ENCODE results near the gene MAP3K5. TPM values are rescaled to one million over a fixed set of nuclear protein-coding genes. Genes with fewer than 3 reads are reported as not detected.
"Not testable (repeated sequence)": the region's sequence is repeated elsewhere in the genome, so short reads cannot be mapped to it uniquely, and the experiment has no call there.

Gene MAP3K5
- total RNA-seq, 1 donor from 2014 or later, result 18.3 TPM

GRCh38 chr6:136728976-136729515, 63.2 kb downstream of the MAP3K5 start:
- DNase-seq (ENCODE audit: low spot score in 2 of 2) (no peak), FAIRE-seq (no peak)

GRCh38 chr6:136728033-136728939, 64.0 kb downstream of the MAP3K5 start:
- FAIRE-seq, result no peak
- DNase-seq (ENCODE audit: low spot score in 2 of 2), result no peak

- DNase-seq (ENCODE audit: low spot score in 2 of 2), result no peak
- FAIRE-seq, result no peak
These were observed 65.3 kb downstream of the MAP3K5 start for GRCh38 chr6:136726837-136727557.

- DNase-seq (ENCODE audit: low spot score in 2 of 2) (no peak), FAIRE-seq (no peak)
These were observed 67.2 kb downstream of the MAP3K5 start for GRCh38 chr6:136725124-136725523.

- DNase-seq (ENCODE audit: low spot score in 2 of 2) (no peak), FAIRE-seq (no peak)
These were observed 68.5 kb downstream of the MAP3K5 start for GRCh38 chr6:136723780-136724179.

- DNase-seq (ENCODE audit: low spot score in 2 of 2) (no peak), FAIRE-seq (no peak)
These were observed 70.8 kb downstream of the MAP3K5 start for GRCh38 chr6:136721467-136721866.

GRCh38 chr6:136720045-136720770, 72.1 kb downstream of the MAP3K5 start:
- DNase-seq (ENCODE audit: low spot score in 2 of 2) (no peak), FAIRE-seq (no peak)

- no peak for DNase-seq (ENCODE audit: low spot score in 2 of 2)
- FAIRE-seq, result no peak
These were observed 72.8 kb downstream of the MAP3K5 start for GRCh38 chr6:136719280-136720044.

- DNase-seq (ENCODE audit: low spot score in 2 of 2) (no peak), FAIRE-seq (no peak)
These were observed 73.8 kb downstream of the MAP3K5 start for GRCh38 chr6:136718476-136718875.

- FAIRE-seq (no peak), DNase-seq (ENCODE audit: low spot score in 2 of 2) (no peak)
These were observed 74.6 kb downstream of the MAP3K5 start for GRCh38 chr6:136717716-136717990.

GRCh38 chr6:136716917-136717715, 75.2 kb downstream of the MAP3K5 start:
- FAIRE-seq (no peak), DNase-seq (ENCODE audit: low spot score in 2 of 2) (no peak)

GRCh38 chr6:136712642-136713041, 79.6 kb downstream of the MAP3K5 start:
- DNase-seq (ENCODE audit: low spot score in 2 of 2), result not testable (repeated sequence)

GRCh38 chr6:136711644-136712043, 80.6 kb downstream of the MAP3K5 start:
- no peak for DNase-seq (ENCODE audit: low spot score in 2 of 2)
- FAIRE-seq, result no peak

More at GRCh38 chr6:136712642-136713041, 79.6 kb downstream of the MAP3K5 start:
- FAIRE-seq, result not testable (repeated sequence)

- DNase-seq (ENCODE audit: low spot score in 2 of 2) (no peak), FAIRE-seq (no peak)
These were observed 81.3 kb downstream of the MAP3K5 start for GRCh38 chr6:136710877-136711552.

GRCh38 chr6:136709429-136709828, 82.8 kb downstream of the MAP3K5 start:
- no peak for FAIRE-seq
- no peak for DNase-seq (ENCODE audit: low spot score in 2 of 2)

GRCh38 chr6:136706430-136706829, 85.8 kb downstream of the MAP3K5 start:
- DNase-seq (ENCODE audit: low spot score in 2 of 2) (no peak), FAIRE-seq (no peak)

GRCh38 chr6:136703331-136703865, 88.9 kb downstream of the MAP3K5 start:
- no peak for DNase-seq (ENCODE audit: low spot score in 2 of 2)
- FAIRE-seq, result no peak

GRCh38 chr6:136701045-136701444, 91.2 kb downstream of the MAP3K5 start:
- DNase-seq (ENCODE audit: low spot score in 2 of 2) (no peak), FAIRE-seq (no peak)
